ENCODE measurements around the gene SEC61B.

- no peak for TF ChIP-seq CTCF (IDR thresholded peaks at IDR 0.05)
- no peak for TF ChIP-seq POLR2A (IDR thresholded peaks at IDR 0.05)
Measured at GRCh38 chr9:99185934-99186333, 36.1 kb upstream of the SEC61B start.

Measured in body of pancreas (tissue), 4 donors.